ENCODE data around the gene ARID1B. TPM values are rescaled to one million over a fixed set of nuclear protein-coding genes. Genes with fewer than 3 reads are reported as not detected.

Gene ARID1B
- total and polyA plus RNA-seq, 2 donors, result 36.2 to 213 TPM

DNA sequence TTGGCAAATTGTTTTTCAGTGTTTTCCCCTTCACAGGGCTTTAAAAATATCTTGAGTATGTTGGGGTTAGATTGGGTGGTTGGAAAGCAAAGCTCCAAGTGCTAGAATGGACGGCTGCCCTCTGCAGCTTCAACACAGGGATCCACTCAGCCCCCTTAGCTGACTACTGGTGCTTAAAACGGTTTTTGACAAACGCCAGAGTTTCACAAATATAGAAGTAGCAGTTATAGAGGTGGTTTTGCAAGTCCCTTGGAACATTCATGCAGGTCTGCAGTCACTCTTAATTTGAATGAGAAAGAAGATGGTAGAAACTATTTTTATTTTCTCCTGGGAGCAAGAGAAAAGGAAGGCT lies 175.9 kb downstream of the ARID1B start:
- Histone ChIP-seq H3K4me1 (ENCODE audit: insufficient read depth) (no peaks in the 10 kb centered on the region), H3K4me3 (ENCODE audit: low read depth, low read length) (no peak overlapping the region)
- 22% methylated on average over 3 of the region's 3 CpGs for WGBS

GRCh38 chr6:156953479-156954146 lies 176.4 kb downstream of the ARID1B start:
- H3K27ac ChIP-seq (ENCODE audit: low read depth), result peak overlapping the region; percentile 41
- no peaks in the 10 kb centered on the region for H3K36me3 ChIP-seq (ENCODE audit: insufficient read depth)
- DNase-seq (ENCODE audit: extremely low spot score), result peak; percentile 82
- H3K4me1 ChIP-seq (ENCODE audit: insufficient read depth), result no peaks in the 10 kb centered on the region
- H3K4me3 ChIP-seq (ENCODE audit: low read depth, low read length), result no peak overlapping the region
- WGBS, result 11% methylated on average over 7 of the region's 7 CpGs

More for the DNA sequence above, 175.9 kb downstream of the ARID1B start:
- DNase-seq (ENCODE audit: extremely low spot score), result no peak
- Histone ChIP-seq H3K36me3 (ENCODE audit: insufficient read depth) (no peaks in the 10 kb centered on the region), H3K27ac (ENCODE audit: low read depth) (no peak overlapping the region)

GRCh38 chr6:156954191-156954590 lies 177.0 kb downstream of the ARID1B start:
- Histone ChIP-seq H3K36me3 (ENCODE audit: insufficient read depth) (no peaks in the 10 kb centered on the region), H3K4me1 (ENCODE audit: insufficient read depth) (no peaks in the 10 kb centered on the region), H3K4me3 (ENCODE audit: low read depth, low read length) (no peak overlapping the region), H3K27ac (ENCODE audit: low read depth) (no peak overlapping the region)
- WGBS, result 34% methylated on average over 2 of the region's 2 CpGs
- DNase-seq (ENCODE audit: extremely low spot score), result no peak

GRCh38 chr6:156954816-156955215 lies 177.6 kb downstream of the ARID1B start:
- no peak overlapping the region for H3K27ac ChIP-seq (ENCODE audit: low read depth)
- H3K36me3 ChIP-seq (ENCODE audit: insufficient read depth), result no peaks in the 10 kb centered on the region
- WGBS, result 95% methylated on average over 12 of the region's 12 CpGs
- H3K4me1 ChIP-seq (ENCODE audit: insufficient read depth), result no peaks in the 10 kb centered on the region
- DNase-seq (ENCODE audit: extremely low spot score), result no peak
- no peak overlapping the region for H3K4me3 ChIP-seq (ENCODE audit: low read depth, low read length)

- H3K36me3 ChIP-seq (ENCODE audit: insufficient read depth), result no peaks in the 10 kb centered on the region
- DNase-seq (ENCODE audit: extremely low spot score), result no peak
- H3K27ac ChIP-seq (ENCODE audit: low read depth), result no peak overlapping the region
- H3K4me1 ChIP-seq (ENCODE audit: insufficient read depth), result no peaks in the 10 kb centered on the region
- 72% methylated on average over 6 of the region's 6 CpGs for WGBS
- no peak overlapping the region for H3K4me3 ChIP-seq (ENCODE audit: low read depth, low read length)
These were observed 178.5 kb downstream of the ARID1B start for GRCh38 chr6:156955494-156956183.

DNA sequence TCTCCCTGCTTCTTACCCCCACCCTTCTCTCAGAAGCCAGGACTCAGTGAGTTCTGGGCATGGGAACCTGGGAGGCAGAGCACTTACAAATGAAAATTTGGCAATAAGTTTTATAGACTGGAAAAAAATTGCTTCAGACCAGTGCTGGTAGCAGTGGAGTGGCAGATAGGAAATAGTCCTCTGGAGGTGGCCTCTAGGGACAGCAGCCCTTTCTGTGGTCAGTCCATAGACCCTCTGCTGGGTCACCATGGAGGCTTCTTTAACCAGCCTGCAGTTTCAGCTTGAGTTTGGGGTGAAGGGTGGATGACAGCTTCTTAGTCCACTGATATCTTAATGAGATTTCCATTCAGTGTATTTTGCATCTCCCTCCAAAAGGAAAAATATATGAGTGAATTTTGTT lies 179.1 kb downstream of the ARID1B start:
- Histone ChIP-seq H3K4me3 (ENCODE audit: low read depth, low read length) (no peak overlapping the region), H3K27ac (ENCODE audit: low read depth) (no peak overlapping the region), H3K36me3 (ENCODE audit: insufficient read depth) (no peaks in the 10 kb centered on the region), H3K4me1 (ENCODE audit: insufficient read depth) (peaks cover 1% of the 10 kb centered on the region)
- DNase-seq (ENCODE audit: extremely low spot score), result no peak

- H3K27ac ChIP-seq (ENCODE audit: low read depth), result no peak overlapping the region
These were observed 180.9 kb downstream of the ARID1B start for GRCh38 chr6:156957931-156958547.

DNA sequence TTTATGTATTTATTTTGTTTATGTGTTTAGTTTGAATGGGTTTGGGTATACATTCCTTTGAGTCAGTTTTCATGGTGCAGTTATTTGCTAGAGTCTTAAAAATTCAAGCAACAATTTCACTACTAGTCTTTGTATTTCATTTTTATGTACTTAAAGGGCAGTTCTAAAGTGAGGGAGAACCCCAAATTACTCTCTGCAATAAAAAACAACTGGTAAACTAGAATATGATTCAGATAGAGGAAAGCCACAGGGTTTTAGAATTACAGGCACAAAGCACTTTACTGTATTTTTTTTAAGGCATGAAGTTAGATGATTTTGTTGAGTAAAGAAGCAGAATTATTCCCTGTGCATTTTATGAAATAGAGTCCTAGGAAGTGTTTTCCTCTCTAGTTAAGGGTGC lies 183.3 kb downstream of the ARID1B start:
- Histone ChIP-seq H3K27ac (ENCODE audit: low read depth) (no peak overlapping the region), H3K4me1 (ENCODE audit: insufficient read depth) (peaks cover 1% of the 10 kb centered on the region), H3K36me3 (ENCODE audit: insufficient read depth) (no peaks in the 10 kb centered on the region), H3K4me3 (ENCODE audit: low read depth, low read length) (no peak overlapping the region)
- no peak for DNase-seq (ENCODE audit: extremely low spot score)

More at GRCh38 chr6:156957931-156958547, 180.9 kb downstream of the ARID1B start:
- H3K4me1 ChIP-seq (ENCODE audit: insufficient read depth), result peaks cover 1% of the 10 kb centered on the region
- no peak overlapping the region for H3K4me3 ChIP-seq (ENCODE audit: low read depth, low read length)
- no peaks in the 10 kb centered on the region for H3K36me3 ChIP-seq (ENCODE audit: insufficient read depth)
- 80% methylated on average over 3 of the region's 3 CpGs for WGBS
- no peak for DNase-seq (ENCODE audit: extremely low spot score)

GRCh38 chr6:156961282-156961892 lies 184.2 kb downstream of the ARID1B start:
- Histone ChIP-seq H3K4me1 (ENCODE audit: insufficient read depth) (peaks cover 1% of the 10 kb centered on the region), H3K27ac (ENCODE audit: low read depth) (no peak overlapping the region), H3K4me3 (ENCODE audit: low read depth, low read length) (no peak overlapping the region), H3K36me3 (ENCODE audit: insufficient read depth) (no peaks in the 10 kb centered on the region)
- no peak for DNase-seq (ENCODE audit: extremely low spot score)
- WGBS, result 95% methylated on average over 17 of the region's 17 CpGs

DNA sequence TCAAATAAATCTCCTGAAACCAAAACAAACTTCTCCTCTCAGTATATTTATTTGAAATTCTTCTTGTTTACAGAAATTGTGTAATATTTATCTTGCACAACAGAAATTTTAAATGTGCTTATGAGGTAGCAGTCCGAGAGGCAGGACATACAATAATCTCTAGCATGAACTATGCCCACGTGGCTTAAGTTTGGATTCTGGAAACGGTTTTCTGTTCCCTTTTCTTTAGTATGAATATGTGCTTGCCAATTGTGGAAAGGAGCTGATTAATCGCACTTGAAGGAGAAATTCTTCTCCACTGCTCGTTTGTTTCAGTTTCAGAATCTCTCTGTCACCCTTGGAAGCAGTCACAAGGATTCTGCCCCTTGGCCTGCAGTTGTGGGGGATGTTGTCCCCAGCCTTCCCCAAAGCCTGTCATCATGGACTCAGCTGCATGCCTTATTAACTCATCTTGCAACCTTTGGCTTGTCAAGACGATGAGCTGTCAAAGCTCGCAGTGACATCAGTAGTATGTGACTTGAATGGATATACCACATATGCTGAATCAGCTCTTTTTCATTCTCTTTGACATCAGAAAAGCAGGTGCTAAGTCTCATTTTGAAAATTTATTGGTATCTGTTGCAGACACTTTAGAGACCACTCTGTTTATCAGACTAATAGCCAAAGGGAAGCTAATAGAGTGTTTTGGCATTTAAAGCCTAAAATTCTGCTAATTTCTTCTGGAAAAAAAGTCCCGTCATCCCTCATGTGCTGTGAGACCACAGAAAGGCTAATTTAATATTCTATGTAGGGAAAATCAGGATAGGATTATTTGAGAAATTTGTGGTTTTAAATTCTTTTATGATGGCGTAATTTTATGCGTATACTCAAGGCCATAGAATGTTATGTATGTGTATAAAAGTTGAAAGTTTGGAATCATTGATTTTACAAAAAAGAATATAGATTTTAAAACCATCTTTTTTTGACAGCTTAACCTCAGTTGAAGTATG lies 186.8 kb downstream of the ARID1B start:
- Histone ChIP-seq H3K4me1 (ENCODE audit: insufficient read depth) (peaks cover 1% of the 10 kb centered on the region), H3K27ac (ENCODE audit: low read depth) (no peak overlapping the region), H3K4me3 (ENCODE audit: low read depth, low read length) (no peak overlapping the region), H3K36me3 (ENCODE audit: insufficient read depth) (no peaks in the 10 kb centered on the region)
- WGBS, result 51% methylated on average over 10 of the region's 10 CpGs
- DNase-seq (ENCODE audit: extremely low spot score), result no peak

DNA sequence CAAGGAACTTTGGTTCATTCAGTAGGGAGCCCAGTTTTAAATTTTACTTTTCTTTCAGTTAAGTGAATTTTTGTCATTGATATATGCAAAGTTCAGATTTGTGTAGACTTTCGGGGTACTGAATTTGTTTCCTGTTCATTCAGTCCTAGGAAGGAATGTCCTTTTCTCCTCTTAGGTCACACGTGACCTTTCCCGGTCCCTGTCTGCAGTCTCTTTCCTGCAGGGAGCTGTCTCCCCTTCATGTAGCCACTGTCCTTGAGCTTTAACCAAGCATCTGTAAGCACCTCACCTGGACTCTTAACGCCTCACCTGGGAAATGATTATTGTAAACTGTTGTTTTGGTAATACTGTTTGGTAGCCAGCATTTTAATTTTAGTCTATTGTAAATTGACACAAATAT lies 190.7 kb downstream of the ARID1B start:
- WGBS, result 97% methylated on average over 4 of the region's 4 CpGs
- no peaks in the 10 kb centered on the region for H3K4me1 ChIP-seq (ENCODE audit: insufficient read depth)
- no peak overlapping the region for H3K4me3 ChIP-seq (ENCODE audit: low read depth, low read length)

GRCh38 chr6:156969233-156969632 lies 192.1 kb downstream of the ARID1B start:
- no peaks in the 10 kb centered on the region for H3K36me3 ChIP-seq (ENCODE audit: insufficient read depth)
- DNase-seq (ENCODE audit: extremely low spot score), result no peak
- no peak overlapping the region for H3K27ac ChIP-seq (ENCODE audit: low read depth)
- WGBS, result 82% methylated on average over 5 of the region's 5 CpGs
- H3K4me1 ChIP-seq (ENCODE audit: insufficient read depth), result no peaks in the 10 kb centered on the region
- H3K4me3 ChIP-seq (ENCODE audit: low read depth, low read length), result no peak overlapping the region

More for the DNA sequence above, 190.7 kb downstream of the ARID1B start:
- Histone ChIP-seq H3K27ac (ENCODE audit: low read depth) (no peak overlapping the region), H3K36me3 (ENCODE audit: insufficient read depth) (no peaks in the 10 kb centered on the region)
- DNase-seq (ENCODE audit: extremely low spot score), result no peak

DNA sequence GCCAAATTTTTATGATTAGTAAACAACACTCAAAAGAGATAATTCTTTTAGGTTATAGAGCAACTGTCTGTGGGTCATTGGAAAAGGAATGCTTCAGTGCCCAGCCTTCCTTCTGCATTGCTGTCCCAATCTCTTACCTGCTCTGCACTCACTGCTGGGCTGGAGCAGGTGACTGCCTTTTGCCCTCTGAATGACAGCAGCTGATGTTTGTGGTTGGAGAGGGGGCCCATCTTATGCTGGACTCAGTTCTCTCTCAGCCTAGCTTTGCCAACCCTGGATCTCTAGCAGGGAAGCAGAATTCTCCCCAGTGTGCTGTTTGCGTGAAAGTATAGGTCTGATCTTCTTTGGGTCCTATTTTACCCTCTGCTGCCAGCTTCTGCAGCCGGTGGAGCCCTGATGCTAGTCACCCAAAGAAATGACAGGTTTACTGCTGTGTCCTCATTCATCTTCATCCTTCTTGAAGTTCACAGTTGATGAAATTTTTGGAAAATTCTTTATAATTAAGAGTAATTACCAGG lies 193.5 kb downstream of the ARID1B start:
- no peaks in the 10 kb centered on the region for H3K36me3 ChIP-seq (ENCODE audit: insufficient read depth)
- H3K4me3 ChIP-seq (ENCODE audit: low read depth, low read length), result no peak overlapping the region
- no peaks in the 10 kb centered on the region for H3K4me1 ChIP-seq (ENCODE audit: insufficient read depth)
- DNase-seq (ENCODE audit: extremely low spot score), result no peak
- H3K27ac ChIP-seq (ENCODE audit: low read depth), result no peak overlapping the region
- 89% methylated on average over 2 of the region's 2 CpGs for WGBS

Data from urinary bladder (tissue), 4 donors.